Activated CD4-positive, alpha-beta T cell treated with anti-CD3 and anti-CD28 coated beads for 4 hours (primary cell): Measurements from ENCODE around the gene SLC5A3.

Experiments
- DNase-seq, 2 donors: peaks; one replicate each; pipeline ENCODE4 v3.0.0-alpha.2; 2020

SLC5A3 gene

DNA sequence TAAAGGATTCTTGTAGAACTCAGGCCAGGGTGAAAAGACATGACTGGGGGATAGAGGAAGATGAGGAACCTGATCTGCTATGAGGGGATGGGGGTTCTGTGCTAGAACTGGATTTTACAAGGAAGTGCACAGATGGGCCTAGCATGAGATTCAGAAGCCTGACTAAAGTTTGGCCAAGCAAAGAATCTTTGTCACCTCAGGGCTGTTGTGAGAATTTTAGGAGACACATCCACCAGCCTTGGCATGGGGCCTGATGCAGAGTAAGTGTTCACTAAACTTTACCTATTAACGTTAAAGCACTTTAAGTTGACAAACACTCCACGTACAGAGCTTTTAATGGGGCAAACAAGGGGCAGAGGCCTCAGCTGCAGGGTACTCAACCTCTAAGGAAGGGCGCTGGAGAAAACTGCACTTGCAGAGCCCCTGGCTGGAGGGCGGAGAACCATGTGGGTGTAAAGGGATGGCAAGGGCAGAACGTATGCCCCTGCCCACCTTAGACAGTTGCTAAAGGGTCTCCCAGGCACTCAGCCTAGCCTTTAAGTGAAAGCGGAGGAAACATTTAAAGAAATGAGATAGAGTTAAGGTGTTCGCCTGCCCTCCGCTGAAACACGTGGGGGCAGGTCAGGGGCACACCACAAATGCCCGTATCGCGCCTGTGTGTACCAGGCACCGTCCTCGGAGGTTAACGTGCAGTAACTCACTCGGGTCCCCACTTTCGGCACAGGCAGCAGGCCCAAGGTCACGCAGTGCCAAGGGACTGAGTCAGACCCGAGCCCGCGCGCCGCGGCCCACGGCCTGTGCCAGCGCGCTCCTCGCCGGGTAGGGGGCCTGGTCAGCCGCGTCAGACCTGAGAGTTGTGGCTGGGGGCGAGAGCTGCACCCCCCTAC, 990 bp upstream of the SLC5A3 start:
- no peak for DNase-seq

DNA sequence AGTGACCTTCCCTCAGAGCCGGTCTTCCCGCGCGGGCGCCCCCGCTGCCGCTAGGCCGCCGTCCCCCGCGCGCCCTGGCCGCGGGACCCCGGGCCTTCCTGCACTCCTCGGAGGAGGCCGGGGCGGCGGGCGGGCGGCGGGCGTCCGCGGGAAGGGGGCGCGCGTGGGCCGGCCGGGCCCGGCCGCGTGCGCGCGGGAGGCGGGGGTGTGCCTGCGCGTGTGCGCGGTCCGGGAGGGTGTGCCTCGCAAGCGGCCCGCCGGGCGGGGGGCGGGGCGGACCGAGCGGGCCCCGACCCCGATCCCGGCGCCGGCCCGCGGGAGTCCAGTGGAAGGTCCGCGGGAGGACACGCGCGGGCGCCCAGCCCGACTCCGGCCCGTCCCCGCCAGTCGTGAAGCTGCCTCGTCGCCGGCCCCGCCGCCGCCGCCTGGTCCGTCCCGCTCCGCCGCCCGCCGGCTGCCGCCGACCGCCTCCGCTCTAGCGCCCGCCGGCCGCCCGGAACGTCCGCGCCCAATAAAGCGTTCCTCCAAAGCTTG, 438 bp downstream of the SLC5A3 start:
- peak; percentile 48 to 59 for DNase-seq

DNA sequence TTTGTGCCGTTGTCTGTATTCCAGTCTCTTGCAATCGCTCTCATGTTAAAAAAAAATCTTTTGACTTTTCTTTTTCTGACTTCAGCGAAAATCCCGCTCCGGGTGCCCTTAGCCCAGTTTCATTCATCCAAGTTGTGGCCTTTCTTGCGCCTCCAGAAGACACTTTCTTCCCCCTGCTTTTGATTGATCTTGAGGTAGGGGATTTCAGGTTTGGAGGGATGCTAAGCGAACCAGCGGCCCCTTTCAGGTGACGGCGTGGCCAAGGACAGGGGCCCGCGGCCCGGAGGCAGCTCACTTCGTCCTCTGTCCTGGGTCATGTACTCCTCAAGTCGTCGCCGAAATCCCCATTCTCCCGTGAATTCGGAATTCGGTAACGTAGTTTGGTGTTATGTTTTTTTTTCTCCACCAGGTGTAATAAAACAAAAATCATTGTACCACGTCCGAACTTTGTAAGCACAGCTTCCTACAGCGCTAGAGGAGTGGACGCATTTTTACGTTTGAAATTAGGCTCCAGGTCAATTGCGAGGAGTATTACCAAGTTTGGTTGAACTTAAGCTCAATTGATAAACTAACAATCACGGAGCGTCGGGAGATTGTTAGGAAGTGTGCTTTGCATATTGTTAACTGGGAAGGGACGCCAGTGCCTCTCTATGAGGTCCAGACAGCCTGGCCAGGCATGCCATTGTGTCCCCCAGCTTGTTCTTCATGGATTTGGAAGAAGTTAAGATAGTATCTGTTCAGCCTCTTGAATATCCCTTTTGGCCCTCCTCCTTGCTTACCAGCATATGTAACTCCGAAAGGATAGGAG, 1.1 kb downstream of the SLC5A3 start:
- DNase-seq, result no peak

DNA sequence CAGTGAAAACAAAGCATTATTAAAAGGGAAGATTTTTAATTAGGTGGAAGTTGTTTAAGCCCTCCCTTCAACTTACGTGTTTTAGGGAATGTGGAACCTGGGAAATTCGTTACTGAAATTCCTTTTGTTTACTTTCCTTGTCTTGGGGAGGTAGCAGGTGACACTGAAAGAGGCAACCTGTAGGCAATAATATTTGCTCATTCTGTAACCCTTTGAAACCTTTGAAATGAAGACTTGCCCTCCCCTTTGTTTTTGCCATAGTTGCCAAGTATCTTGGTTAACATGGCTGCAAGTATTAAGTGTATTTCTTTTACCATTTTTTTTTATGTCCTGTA, 1.7 kb downstream of the SLC5A3 start:
- DNase-seq, result no peak

DNA sequence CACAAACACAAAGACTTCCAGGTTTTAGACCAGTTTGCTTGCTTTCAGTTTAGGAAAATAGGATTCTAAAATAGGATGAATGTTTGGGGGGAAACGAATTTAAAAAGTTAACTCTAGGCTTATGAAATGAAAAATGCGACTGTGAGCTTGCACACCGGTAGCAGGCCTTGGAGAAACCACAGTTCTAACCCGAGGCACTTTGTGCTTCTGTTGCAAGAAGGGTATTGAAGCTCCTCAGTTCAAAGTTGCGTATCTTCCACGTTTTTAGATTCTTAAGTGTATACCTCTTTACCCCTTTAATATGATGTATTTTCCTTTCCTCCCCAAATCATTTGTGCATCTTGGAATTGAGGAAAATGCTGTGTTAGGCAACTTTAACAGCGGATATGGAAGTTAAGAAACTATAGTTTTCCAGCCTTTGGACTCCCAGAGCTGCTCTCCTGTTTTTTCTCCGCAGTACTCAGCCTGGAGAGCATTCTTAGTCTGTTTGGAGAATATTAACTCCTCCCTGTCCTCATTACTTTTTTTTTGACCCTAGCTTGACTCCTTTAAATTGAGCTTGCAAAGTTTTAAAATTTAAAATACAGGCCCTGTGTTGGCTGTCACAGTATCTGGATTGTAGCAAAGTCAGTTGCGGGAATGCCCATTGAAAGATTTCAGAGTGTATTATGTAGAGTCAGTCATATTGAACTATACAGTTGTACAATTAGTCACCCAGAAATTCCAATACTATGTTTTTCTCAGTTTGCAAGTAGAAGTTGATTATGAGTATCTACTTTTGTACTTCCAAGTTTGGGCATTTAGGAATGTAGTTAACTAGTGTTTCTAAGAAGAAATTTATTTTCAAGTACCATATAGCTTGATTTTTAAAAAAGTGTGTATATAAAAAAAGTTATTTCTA, 2.6 kb downstream of the SLC5A3 start:
- no peak for DNase-seq

DNA sequence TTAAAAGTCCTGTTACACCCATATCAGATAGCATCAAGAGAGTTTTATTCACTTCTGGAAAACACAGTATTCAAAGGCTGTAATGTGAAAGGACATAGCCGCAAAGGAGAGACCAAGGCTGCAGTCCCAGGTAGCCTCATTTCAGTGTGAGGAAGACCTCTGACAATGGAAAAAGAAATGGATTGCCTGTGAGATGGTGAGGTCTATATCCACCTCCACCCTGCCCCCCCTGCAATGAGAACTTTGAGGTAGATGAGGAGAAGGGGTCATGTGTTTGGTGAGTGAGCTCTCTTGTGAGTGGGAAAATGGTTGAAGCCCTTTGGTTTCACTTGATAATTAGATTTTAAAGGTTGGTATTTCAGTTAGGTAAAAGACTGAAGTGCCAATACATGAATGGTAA, 3.5 kb downstream of the SLC5A3 start:
- DNase-seq, result no peak

DNA sequence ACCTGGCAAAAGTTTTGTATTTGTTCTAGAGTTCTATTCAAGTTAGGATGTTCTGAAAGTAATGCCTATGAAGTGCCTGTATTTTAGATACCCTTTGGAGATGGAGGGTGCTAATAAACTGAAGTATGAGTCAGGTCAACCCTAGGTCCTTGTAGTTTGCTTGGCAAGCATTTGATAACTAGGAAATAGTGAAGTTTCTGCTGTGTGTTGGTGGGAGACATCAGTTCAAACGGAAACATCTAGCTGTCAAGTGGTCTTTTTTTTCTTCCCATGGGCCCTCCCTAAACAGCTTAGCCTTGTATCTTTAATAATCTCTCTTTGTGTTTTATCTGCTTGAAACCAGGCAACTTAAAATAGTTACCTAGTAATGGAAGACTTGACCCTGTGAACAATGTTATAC, 4.5 kb downstream of the SLC5A3 start:
- no peak for DNase-seq

DNA sequence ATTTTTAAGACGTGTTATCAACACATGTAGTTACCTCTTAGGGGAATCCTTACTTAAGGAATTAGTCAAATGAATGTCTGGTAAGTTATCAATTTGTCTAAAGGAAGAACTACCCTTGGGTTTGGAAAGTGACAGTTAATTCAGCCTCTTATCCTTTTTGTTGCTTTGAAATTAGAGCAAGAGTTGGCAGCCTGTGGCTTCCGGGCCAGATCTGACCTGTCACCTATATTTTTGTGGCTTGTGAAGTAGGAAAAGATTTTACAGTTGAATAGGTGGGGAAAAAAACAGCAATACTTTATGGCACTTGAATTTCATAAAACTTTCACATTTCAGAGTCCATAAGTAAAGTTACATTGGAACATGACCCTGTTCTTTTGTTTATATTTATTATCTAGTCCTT, 5.5 kb downstream of the SLC5A3 start:
- peak in 1 of 2 donors; percentile 15 for DNase-seq

DNA sequence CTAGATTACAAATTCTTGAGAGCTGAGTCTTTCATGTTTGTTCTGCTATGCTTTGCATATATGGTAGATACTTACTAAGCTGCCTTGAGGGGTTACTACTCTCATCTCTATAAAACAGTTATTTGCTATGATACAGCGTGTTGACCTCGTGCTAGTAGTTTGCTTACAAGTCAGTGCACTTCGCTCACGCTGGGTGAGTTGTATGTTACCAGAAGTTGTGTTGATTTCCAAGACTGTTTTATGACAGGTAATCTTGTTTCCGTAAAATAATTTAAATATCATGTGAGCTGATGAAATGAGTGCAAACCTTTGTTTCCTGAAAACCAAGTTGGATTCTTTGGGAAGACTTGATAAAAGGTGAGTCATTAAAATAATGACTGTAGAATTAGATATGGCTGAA, 7.3 kb downstream of the SLC5A3 start:
- DNase-seq, result no peak

DNA sequence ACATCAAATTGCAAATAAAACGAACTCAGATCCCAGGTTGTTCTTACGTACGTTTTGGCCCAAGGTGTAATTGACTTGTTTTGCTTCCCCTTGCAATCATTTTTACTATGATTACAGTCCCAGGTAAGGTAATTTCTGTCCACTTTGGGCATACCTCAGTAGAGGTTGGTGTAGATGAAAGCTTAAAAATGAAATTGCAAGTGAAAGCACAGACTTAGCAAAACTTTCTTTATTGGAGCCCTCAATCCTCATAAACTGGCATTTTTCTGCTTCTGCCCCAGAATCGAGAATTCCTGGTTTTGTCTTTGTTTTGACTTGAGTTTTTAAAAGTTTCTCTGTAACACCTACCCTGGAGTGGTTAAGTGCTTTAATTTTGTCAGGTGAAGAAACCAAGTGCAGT, 9.4 kb downstream of the SLC5A3 start:
- DNase-seq, result no peak

DNA sequence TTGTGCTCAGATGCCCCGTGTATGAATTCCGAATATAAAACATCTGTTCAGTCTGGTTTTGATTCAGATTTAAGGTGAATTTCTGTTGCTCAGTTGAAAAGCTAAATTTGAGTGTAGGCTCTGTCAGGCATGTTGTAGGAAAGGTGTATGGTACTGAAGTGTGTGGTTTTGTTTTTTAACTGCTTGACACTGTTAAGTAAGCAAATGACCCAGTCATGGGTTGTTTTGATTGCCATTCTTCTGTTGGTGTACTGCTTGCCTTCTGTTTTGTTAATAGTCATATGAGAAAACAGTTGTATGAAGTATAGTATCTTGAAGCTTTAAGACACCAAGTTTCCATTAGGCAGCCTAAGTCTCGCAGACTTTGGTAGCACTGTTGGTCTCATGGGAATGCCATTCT, 10.0 kb downstream of the SLC5A3 start:
- no peak for DNase-seq

DNA sequence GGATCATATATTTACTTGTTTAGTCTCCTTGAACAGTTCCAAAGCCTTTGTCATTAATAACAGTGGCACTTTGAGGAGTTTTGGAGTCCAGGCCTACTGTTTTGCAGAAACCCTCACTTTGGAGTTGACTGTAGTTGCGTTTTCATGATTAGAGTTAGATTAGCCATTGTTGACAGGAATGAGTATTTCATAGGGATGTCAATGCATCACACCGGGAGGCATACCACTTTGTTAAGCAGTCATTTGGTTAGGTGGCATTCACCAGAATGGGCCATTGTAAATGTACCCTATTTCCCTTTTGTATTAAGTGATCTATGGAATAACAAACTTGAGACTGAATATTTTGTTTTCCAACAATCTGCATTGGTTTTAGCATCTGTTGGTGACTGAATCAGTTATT, 11.8 kb downstream of the SLC5A3 start:
- no peak for DNase-seq

DNA sequence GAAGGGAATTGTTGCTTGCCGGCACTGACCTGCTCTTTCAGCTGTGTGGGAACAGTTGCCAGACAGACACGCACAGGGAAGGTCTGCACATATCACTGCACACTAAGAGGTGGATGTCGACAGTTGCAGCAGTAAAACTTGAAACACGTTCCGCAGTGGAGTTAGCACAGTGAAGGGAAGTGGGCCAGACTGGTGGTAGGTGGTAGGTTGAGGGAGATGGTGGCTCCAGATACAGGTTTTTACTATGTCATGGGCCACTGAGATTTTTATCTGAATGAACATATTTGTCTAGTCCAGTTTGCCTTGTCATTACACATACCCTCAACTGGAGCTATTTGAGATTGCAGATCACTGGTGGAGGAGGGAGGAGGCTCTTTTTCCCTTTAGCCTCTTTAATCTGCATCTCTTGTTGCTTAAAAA, 13.5 kb downstream of the SLC5A3 start:
- DNase-seq, result peak in 1 of 2 donors; percentile 3

DNA sequence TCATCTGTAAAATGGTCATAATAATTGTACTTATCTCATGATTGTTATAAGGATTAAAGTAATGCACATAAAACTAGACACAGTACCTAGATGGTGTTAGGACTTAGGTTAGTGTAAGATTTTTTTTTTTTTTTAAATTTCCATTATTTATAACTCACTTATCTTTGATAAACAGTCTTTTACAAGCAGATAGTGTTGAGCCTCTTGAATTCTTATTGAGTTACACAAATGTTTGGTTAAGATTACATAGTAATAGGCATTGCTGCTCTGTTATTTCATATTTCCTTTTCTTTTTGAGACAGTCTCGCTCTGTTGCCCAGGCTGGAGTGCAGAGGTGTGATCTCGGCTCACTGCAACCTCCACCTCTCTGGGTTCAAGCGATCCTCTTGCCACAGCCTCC, 15.4 kb downstream of the SLC5A3 start:
- no peak for DNase-seq

DNA sequence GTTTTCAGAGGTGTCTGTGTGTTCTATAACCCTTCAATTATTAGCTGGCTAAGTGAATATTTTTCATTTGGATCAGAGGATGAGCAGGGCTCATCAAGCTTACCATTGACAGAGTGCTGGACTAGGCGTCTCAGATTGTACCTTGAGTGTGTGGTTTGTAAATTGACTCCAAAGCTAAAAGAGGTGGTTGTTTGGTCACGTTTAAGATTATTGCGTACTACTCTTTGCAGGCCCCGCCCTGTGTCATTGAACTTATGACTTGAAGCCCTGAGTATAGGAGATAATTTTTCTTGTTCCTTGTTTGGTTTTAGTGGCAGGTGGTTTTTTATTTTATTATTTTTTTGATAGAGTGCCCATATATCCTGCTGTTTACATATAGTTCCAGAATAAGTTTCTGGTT, 17.7 kb downstream of the SLC5A3 start:
- DNase-seq, result no peak

DNA sequence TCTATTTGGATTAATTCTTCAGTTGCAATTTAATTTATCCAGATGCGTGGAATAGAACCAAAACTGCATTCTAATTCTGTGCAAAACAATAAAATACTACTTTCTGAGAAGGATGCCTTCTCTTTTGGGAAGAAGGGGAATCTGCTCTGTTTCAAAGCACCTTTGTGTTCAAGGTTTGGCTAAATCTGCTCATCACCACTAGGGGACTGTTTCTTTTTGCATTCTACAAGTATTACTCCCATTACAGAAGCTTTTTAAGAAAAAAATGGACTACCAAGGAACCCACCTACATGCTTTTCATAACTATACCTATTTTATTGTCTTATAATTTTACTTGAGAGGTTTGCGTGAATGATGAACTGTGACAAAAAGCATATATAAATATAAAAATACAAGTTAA, 18.2 kb downstream of the SLC5A3 start:
- DNase-seq, result no peak

DNA sequence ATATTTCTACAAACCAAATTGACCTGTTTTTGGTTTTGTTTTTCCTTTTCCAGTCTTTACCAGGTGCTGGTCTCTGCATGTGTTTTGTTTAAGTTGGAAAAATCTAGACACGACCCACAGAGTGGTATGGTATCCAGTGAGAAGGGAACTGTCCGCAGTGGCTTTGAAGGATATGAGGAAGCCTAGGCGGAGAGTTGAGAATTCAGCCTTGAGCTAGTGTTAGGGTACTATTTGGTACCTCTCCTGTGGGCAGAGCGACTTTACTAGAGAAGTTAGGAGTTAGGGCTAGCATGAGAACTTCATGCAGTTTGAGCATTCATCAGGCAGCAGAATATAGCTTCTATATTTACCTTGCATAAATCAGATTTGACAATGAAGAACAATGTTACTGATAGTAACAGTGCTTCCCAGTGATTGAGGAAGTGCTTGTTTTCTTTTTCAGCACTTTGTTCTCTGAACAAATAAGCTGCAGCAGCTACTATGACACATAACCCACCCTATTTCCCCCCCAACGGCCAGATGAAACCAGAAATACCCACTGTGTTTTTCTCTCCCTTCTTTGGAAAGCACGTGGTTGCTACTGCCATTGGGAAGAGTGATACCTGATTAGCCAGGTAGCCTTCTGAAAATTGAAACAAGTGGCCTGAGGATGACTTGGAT, 19.0 kb downstream of the SLC5A3 start:
- no peak for DNase-seq

DNA sequence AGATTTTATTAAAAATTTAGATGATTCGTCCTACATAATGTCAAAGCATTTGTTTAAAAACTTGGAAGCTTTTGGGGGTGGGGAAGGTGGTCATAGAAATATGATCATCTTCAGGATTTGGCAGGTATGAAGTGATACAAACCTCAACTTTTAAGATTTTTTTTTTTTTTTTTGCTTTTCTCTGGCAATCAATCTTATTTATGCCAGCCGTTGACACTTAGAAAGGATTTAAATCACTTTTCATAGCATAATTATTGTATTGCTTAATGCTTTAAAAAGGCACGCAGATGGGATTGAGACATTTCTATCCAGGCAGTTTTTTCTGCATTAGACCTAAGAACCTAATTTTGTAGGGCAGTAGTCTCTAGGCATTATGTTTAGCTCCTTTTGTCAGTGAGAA, 19.7 kb downstream of the SLC5A3 start:
- no peak for DNase-seq

DNA sequence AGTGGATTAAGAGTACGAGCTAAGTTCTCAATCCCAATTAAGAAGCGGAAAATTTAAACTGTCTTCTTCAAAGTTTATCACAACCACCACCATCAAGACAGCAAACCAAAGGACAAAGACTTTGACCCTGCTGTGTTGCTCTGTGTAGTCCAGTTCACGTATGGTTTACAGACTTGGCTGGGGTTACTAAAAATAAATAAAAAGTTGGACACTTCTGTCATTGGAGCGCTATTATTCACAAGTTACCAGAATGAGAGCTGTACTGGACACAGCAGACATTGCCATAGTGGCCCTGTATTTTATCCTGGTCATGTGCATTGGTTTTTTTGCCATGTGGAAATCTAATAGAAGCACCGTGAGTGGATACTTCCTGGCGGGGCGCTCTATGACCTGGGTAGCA, 21.6 kb downstream of the SLC5A3 start:
- DNase-seq, result no peak

DNA sequence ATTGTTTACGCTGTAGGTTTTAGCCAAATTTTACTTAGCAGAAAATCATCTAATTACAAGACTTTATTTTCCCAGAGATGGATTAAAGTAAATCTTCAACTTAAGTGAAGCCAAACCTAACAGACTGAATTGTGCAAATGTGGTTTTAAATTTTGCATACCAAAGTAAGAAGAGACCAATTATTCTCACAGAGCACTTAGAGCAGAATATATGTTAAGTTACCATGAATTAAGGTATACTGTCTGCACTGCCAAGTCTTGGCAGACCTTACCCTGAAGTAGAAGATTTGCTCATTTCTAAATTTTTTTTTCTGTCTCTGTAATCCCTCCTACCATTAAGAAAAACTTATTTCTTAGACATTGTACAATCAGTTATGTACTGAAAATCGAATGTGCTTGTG, 24.1 kb downstream of the SLC5A3 start:
- DNase-seq, result no peak

DNA sequence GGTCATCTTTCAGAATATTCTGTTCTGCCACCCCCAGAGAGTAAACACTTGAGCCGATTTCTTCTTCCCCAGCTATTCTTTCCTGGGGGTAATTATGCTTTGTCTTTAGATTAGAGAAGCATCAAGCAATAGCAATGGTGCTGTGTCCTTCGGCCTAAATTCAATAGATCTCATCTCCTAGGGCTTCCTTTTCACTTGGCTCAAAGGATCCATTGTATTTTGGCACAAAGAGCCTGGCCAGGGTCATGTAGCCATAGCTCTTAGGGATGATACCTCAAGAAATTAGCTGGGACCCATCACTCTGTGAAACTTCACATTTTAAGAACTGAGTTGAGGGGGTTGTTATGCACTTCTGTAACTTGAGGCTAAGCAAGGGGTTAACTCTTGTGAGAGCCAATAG, 27.0 kb downstream of the SLC5A3 start:
- no peak for DNase-seq

DNA sequence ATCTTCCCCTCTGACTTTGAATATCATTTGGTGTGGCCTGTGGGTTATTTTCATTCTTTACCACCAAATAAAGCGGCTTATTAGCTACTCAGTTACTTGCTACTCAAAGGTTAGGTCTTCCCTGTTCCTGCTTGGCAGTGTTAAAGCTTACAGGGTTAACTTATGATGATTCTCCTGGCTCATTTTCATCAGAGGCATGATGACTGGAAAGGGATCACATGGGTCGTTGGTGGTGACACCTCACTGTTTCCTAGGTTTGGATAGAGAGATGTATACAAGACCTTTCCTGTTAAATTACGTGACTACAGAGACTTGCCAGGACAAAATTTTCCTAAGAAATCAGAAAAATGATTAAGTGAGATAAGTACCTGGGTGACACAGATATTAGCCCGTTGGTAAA, 27.4 kb downstream of the SLC5A3 start:
- no peak for DNase-seq
